Calu3 (cell line): Measurements from ENCODE around the gene STK36. TPM values are rescaled to one million over a fixed set of nuclear protein-coding genes. Genes with fewer than 3 reads are reported as not detected.

Source experiments
- BruUV-seq: library from RNA; stranded (reverse); fragments of 400-500 nt; replicated peaks from 2 replicates; lab custom pipeline; 2021; lab: Mats Ljungman, UMichigan
- CTCF ChIA-PET: fragments of 300-600 bp; sonication (Branson Sonifier 250); formaldehyde crosslinking; loops from one replicate; lab custom pipeline; 2022; ENCODE audit warnings: antibody characterized with exemption; lab: Charles Lee
- DNase-seq: peaks from one replicate; pipeline ENCODE4 v3.0.0; 2022
- H3K27ac Mint-ChIP-seq: one replicate; pipeline ENCODE4 v1.8.0; 2022; ENCODE audit warnings: mixed read lengths; ENCODE audit not compliant: unreplicated experiment
- H3K27me3 Mint-ChIP-seq: one replicate; pipeline ENCODE4 v1.8.0; 2022; ENCODE audit warnings: mixed read lengths; ENCODE audit not compliant: unreplicated experiment
- H3K36me3 Mint-ChIP-seq: one replicate; pipeline ENCODE4 v1.8.0; 2022; ENCODE audit warnings: mild to moderate bottlenecking, moderate library complexity, mixed read lengths; ENCODE audit not compliant: insufficient read depth, unreplicated experiment
- H3K4me1 Mint-ChIP-seq: one replicate; pipeline ENCODE4 v1.8.0; 2022; ENCODE audit warnings: mild to moderate bottlenecking, low read depth, mixed read lengths; ENCODE audit not compliant: unreplicated experiment
- H3K4me3 Mint-ChIP-seq: one replicate; pipeline ENCODE4 v1.8.0; 2022; ENCODE audit warnings: mild to moderate bottlenecking, low read depth, moderate library complexity, mixed read lengths; ENCODE audit not compliant: unreplicated experiment
- H3K9me3 Mint-ChIP-seq: one replicate; pipeline ENCODE4 v1.8.0; 2022; ENCODE audit warnings: low read depth, mixed read lengths; ENCODE audit not compliant: unreplicated experiment
- CTCF ChIP-seq: fragments of 200-600 bp; IDR thresholded peaks from one replicate; pipeline ENCODE4 v1.8.0; 2022; ENCODE audit warnings: antibody characterized with exemption; ENCODE audit not compliant: unreplicated experiment
- intact Hi-C: fragments of 100-400 bp; cut with micrococcal nuclease; formaldehyde crosslinking; loops from one replicate; pipeline ENCODE4 v1.10.0; 2022; ENCODE audit not compliant: unreplicated experiment
- total RNA-seq: library from RNA; stranded (reverse); gene quantifications from 2 replicates; pipeline ENCODE4 v1.2.3, GENCODE V29; 2022

The STK36 gene
- total RNA-seq, 1 experiment from 2014 or later, result 42.4 TPM

GRCh38 chr2:218662377-218662776 lies 9.5 kb upstream of the STK36 start:
- TF ChIP-seq CTCF, result no peak
- H3K27me3 Mint-ChIP-seq, result no peaks in the 10 kb centered on the region
- no peak for DNase-seq
- H3K36me3 Mint-ChIP-seq, result peaks cover 77% of the 10 kb centered on the region
- CTCF ChIA-PET, result no interaction called here
- no TSS peak for BruUV-seq
- no peaks in the 10 kb centered on the region for H3K9me3 Mint-ChIP-seq
- no peak overlapping the region for H3K27ac Mint-ChIP-seq
- peaks cover 19% of the 10 kb centered on the region for H3K4me1 Mint-ChIP-seq
- intact Hi-C loops, result no loop called here
- H3K4me3 Mint-ChIP-seq, result no peak overlapping the region

GRCh38 chr2:218662827-218663226 lies 9.1 kb upstream of the STK36 start:
- Mint-ChIP-seq H3K27ac (no peak overlapping the region), H3K36me3 (peaks cover 78% of the 10 kb centered on the region), H3K4me1 (peaks cover 14% of the 10 kb centered on the region), H3K4me3 (no peak overlapping the region), H3K27me3 (no peaks in the 10 kb centered on the region), H3K9me3 (no peaks in the 10 kb centered on the region)
- CTCF ChIA-PET, result no interaction called here
- BruUV-seq, result no TSS peak
- DNase-seq, result no peak
- no peak for TF ChIP-seq CTCF
- intact Hi-C loops, result no loop called here

GRCh38 chr2:218663901-218664300 lies 8.0 kb upstream of the STK36 start:
- DNase-seq, result no peak
- Mint-ChIP-seq H3K27me3 (no peaks in the 10 kb centered on the region), H3K4me1 (peaks cover 12% of the 10 kb centered on the region), H3K27ac (peak overlapping the region; percentile 43), H3K9me3 (no peaks in the 10 kb centered on the region), H3K36me3 (peaks cover 72% of the 10 kb centered on the region), H3K4me3 (no peak overlapping the region)
- CTCF ChIA-PET, result no interaction called here
- intact Hi-C loops, result no loop called here
- TF ChIP-seq CTCF, result no peak
- BruUV-seq, result no TSS peak

- CTCF ChIA-PET, result no interaction called here
- TF ChIP-seq CTCF, result no peak
- Mint-ChIP-seq H3K4me1 (peaks cover 10% of the 10 kb centered on the region), H3K4me3 (no peak overlapping the region), H3K9me3 (no peaks in the 10 kb centered on the region), H3K27ac (peak overlapping the region; percentile 43), H3K27me3 (no peaks in the 10 kb centered on the region), H3K36me3 (peaks cover 64% of the 10 kb centered on the region)
- no TSS peak for BruUV-seq
- no peak for DNase-seq
- intact Hi-C loops, result no loop called here
Observed at GRCh38 chr2:218664653-218665052, 7.2 kb upstream of the STK36 start.
